GM12878 (cell line): Measurements from ENCODE around the gene PNRC1.

Experiments
- CBFB ChIP-seq: IDR thresholded peaks from 2 replicates; pipeline ENCODE4 v1.6.1; 2016; ENCODE audit warnings: antibody characterized with exemption, low read depth
- CTCF ChIP-seq, 3 experiments: IDR thresholded peaks in 2 of 3; conservative IDR thresholded peaks in 1 of 3; 2 replicates each; pipeline ENCODE4 v1.5.1; 2011; ENCODE audit warnings: low read depth in 3 of 3, low read length in 3 of 3, mild to moderate bottlenecking in 3 of 3, control low read depth in 2 of 3, moderate library complexity in 2 of 3, inconsistent platforms in 1 of 3, mixed read lengths in 1 of 3; ENCODE audit not compliant: control insufficient read depth in 2 of 3, insufficient read depth in 1 of 3; ENCODE audit errors: extremely low read depth in 1 of 3
- EP300 ChIP-seq, 2 experiments: fragments of 150-350 bp in 1 of 2; IDR thresholded peaks; 2 replicates each; pipeline ENCODE4 v1.6.1; 2011 to 2012; ENCODE audit warnings: low read depth in 2 of 2, low read length in 2 of 2, borderline replicate concordance in 1 of 2, improper control_type of control experiment in 1 of 2, inconsistent platforms in 1 of 2; ENCODE audit not compliant: control insufficient read depth in 1 of 2
- IRF3 ChIP-seq: fragments of 450-650 bp; IDR thresholded peaks from 2 replicates; pipeline ENCODE4 v1.6.1; 2014; ENCODE audit warnings: mild to moderate bottlenecking
- POLR2AphosphoS5 ChIP-seq: IDR thresholded peaks from 2 replicates; pipeline ENCODE4 v1.6.1; 2011; ENCODE audit warnings: mild to moderate bottlenecking, low read length, inconsistent platforms
- RFX5 ChIP-seq: IDR thresholded peaks from 2 replicates; pipeline ENCODE4 v1.6.1; 2011; ENCODE audit warnings: low read depth, low read length, improper control_type of control experiment
- SRF ChIP-seq, 2 experiments: IDR thresholded peaks; 2 replicates each; pipeline ENCODE4 v1.6.1; 2011; ENCODE audit warnings: low read depth in 2 of 2, low read length in 2 of 2, mild to moderate bottlenecking in 1 of 2, moderate library complexity in 1 of 2
- TF ChIP-seq, protein P1 (sequence below): IDR thresholded peaks from 2 replicates; pipeline ENCODE4 v1.6.1; 2012; ENCODE audit warnings: low read depth, low read length, improper control_type of control experiment

GRCh38 chr6:89082486-89082891 lies 1.9 kb downstream of the PNRC1 start:
- TF ChIP-seq, protein P1, sequence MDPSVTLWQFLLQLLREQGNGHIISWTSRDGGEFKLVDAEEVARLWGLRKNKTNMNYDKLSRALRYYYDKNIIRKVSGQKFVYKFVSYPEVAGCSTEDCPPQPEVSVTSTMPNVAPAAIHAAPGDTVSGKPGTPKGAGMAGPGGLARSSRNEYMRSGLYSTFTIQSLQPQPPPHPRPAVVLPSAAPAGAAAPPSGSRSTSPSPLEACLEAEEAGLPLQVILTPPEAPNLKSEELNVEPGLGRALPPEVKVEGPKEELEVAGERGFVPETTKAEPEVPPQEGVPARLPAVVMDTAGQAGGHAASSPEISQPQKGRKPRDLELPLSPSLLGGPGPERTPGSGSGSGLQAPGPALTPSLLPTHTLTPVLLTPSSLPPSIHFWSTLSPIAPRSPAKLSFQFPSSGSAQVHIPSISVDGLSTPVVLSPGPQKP, result no peak
- no peak for TF ChIP-seq CBFB
- TF ChIP-seq POLR2AphosphoS5, result no peak
- TF ChIP-seq IRF3, result no peak
- no peak for TF ChIP-seq SRF (IDR thresholded peaks at IDR 0.05; ENCODE audit: low read depth in 2 of 2, low read length in 2 of 2)
- TF ChIP-seq RFX5, result no peak
- TF ChIP-seq CTCF (IDR thresholded peaks at IDR 0.05 in 2 of 3, conservative IDR thresholded peaks at IDR 0.05 in 1 of 3; ENCODE audit: control insufficient read depth in 2 of 3, extremely low read depth in 1 of 3, insufficient read depth in 1 of 3, low read depth in 3 of 3, low read length in 3 of 3), result no peak
- no peak for TF ChIP-seq EP300 (IDR thresholded peaks at IDR 0.05; ENCODE audit: borderline replicate concordance in 1 of 2, control insufficient read depth in 1 of 2, low read depth in 2 of 2, low read length in 2 of 2)
